GM12875 (cell line): ENCODE data around the gene CDHR5.

ENCODE experiments used
- H3K4me3 ChIP-seq: one replicate; pipeline ENCODE4 v1.5.1; 2011; ENCODE audit warnings: low read depth, low read length, control low read depth
- TF ChIP-seq, protein P1 (sequence below): IDR thresholded peaks from 2 replicates; pipeline ENCODE4 v1.5.1; 2011; ENCODE audit warnings: low read depth, mild to moderate bottlenecking, control low read depth, inconsistent platforms, low read length, moderate library complexity, borderline replicate concordance; ENCODE audit not compliant: insufficient read depth

Gene CDHR5

DNA sequence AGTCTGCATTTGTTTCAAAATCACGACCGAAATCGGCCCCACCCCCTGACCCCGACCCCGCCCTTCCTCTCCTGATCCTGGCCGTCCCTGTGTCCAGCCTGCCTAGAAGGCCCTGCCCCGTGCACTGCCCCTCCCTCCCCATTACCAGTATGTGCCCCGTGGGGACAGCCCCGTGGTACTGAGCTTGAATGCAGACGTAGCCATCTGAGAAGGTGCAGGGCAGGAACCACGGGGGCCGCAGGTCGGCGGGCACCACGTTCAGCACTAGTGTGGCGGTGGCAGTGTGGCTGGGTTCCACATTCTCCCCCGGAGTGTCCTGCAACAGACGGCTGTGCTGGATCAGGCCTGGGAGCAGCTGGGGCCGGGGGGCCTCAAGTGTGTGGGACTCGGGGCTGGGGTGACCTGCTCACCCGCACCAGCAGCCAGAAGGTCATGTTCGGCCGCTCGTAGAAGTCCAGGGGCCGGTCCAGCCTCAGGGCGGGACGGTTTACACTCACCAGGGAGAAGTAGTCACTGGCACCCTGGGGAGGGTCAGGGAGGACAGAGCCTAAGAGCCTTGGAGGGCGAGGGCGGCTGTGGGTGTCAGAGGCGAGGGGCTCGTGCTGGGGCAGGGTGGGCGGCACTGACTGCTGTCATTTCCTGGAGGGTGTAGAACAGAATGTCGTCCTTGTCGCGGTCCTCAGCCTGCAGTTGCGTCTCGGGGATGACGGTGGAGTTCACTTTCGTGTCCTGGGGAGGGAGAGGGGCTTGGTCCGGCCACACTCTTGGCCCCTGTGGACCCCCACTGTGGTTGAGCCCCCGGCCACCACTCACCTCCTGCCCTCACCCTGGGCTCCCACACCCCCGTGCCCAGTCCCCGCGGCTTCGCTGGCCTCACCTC, 3.6 kb downstream of the CDHR5 start:
- TF ChIP-seq, protein P1, sequence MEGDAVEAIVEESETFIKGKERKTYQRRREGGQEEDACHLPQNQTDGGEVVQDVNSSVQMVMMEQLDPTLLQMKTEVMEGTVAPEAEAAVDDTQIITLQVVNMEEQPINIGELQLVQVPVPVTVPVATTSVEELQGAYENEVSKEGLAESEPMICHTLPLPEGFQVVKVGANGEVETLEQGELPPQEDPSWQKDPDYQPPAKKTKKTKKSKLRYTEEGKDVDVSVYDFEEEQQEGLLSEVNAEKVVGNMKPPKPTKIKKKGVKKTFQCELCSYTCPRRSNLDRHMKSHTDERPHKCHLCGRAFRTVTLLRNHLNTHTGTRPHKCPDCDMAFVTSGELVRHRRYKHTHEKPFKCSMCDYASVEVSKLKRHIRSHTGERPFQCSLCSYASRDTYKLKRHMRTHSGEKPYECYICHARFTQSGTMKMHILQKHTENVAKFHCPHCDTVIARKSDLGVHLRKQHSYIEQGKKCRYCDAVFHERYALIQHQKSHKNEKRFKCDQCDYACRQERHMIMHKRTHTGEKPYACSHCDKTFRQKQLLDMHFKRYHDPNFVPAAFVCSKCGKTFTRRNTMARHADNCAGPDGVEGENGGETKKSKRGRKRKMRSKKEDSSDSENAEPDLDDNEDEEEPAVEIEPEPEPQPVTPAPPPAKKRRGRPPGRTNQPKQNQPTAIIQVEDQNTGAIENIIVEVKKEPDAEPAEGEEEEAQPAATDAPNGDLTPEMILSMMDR, result no peak
- no peak overlapping the region for H3K4me3 ChIP-seq

- TF ChIP-seq, protein P1, result no peak
Measured at GRCh38 chr11:620201-620600, 4.6 kb downstream of the CDHR5 start.

DNA sequence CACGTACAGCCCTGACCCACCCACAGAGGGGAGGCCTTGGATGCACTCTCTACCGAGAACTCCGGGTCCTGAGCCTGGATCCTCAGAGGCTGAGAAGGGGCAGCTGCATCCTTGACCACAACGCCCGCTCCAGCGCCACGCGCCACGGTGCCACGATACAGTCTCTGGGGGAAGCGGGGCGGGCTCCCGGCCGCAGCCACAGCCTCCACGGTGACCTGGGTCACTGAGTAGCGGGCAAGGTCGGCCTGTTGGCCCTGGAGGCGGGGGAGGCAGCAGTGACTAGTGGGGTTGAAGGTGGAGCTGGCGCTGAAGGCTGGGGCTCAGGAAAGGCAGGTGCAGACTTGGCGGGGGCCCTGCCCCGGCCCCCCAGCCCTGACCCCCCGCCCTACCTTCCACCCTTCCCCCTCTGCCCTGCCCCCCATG, 5.1 kb downstream of the CDHR5 start:
- TF ChIP-seq, protein P1, result no peak
- no peak overlapping the region for H3K4me3 ChIP-seq

More at GRCh38 chr11:620201-620600, 4.6 kb downstream of the CDHR5 start:
- no peak overlapping the region for H3K4me3 ChIP-seq

- H3K4me3 ChIP-seq, result no peak overlapping the region
- TF ChIP-seq, protein P1, result no peak
Measured at GRCh38 chr11:618856-619627, 5.7 kb downstream of the CDHR5 start.

DNA sequence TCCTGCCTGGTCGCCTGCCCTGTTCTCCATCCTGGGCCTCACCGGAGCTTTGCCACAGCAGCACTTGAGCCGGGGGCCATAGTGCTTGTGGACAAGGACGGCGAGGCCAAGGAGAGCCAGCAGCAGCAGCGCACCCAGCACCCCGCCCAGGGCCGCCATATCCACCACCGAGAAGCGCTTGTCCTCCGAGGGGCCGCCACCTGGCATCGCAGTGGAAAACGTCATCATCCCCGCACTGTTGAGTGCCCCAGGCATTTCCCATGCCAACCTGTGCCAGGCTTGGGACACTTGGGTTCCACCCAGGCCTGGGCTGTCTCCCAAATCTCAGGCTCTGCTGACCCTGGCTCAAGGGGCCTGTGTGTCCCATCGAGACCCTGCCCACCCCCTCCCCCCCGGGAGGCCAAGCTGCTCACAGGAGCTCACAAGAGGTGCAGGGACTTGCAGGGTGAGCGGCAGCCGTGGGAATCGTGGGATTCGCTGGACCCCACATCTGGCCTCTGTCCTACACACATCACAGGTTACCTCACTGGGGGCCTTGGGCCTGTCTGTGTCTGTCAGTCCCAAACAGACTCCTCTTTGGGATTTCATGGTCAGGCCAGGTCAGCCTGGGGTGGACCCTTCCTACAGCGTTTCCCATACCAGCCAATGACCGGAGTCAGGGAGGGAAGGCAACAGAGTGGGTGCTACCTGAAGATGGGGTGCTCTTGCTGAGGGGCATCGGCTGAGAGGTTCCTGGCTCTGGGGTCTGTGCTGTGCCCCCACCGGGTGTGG, 6.7 kb downstream of the CDHR5 start:
- H3K4me3 ChIP-seq, result no peak overlapping the region
- TF ChIP-seq, protein P1, result no peak

DNA sequence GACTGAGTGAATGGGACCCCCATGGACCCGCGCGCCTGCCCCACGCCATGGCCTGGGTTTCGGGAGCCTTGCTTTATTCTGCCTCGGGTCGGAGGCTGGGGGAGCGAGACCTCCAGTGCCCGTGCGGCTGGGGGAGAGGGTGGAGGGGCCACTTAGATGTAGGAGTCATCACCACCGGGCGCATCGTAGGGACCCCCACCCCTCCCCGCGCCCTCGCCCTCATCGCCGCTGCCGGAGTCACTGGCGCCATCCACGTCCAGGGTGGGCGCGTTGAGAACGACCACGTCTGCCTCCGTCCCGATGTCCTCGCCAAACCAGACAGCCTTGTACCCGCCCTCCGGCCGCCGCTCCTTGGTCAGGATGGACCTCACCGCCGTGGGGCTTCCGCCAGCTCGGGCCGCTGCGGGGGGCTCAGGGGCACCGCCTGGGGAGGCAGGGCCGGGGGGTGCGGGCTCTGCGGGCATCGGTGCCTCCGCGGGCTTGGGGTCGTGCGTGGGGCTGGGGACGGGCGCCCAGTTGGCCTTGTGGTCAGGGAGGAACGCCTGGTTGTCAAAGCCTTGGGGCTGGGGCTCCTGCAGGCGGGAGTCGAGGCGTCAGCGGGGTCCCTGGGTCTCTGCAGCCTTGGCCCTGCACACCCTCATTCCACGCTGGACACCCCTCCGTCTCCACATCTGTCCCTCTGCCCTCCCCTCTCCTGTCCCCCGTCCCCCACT, 7.4 kb downstream of the CDHR5 start:
- no peak overlapping the region for H3K4me3 ChIP-seq
- TF ChIP-seq, protein P1, result no peak
